ENCODE results near the gene TBXA2R.
"Not testable (repeated sequence)": the region's sequence is repeated elsewhere in the genome, so short reads cannot be mapped to it uniquely, and the experiment has no call there.

TBXA2R gene

GRCh38 chr19:3606690-3607289 is at the start of gene TBXA2R:
Gene TBXA2R, minus strand, starts transcription at chr19:3606875. Its CDS starts 6,241 bp downstream, at chr19:3600634.
- peak; percentile 46 for DNase-seq (ENCODE audit: low read depth)

- DNase-seq (ENCODE audit: low read depth), result no peak
Measured at GRCh38 chr19:3656073-3656746, 49.5 kb upstream of the TBXA2R start.

DNA sequence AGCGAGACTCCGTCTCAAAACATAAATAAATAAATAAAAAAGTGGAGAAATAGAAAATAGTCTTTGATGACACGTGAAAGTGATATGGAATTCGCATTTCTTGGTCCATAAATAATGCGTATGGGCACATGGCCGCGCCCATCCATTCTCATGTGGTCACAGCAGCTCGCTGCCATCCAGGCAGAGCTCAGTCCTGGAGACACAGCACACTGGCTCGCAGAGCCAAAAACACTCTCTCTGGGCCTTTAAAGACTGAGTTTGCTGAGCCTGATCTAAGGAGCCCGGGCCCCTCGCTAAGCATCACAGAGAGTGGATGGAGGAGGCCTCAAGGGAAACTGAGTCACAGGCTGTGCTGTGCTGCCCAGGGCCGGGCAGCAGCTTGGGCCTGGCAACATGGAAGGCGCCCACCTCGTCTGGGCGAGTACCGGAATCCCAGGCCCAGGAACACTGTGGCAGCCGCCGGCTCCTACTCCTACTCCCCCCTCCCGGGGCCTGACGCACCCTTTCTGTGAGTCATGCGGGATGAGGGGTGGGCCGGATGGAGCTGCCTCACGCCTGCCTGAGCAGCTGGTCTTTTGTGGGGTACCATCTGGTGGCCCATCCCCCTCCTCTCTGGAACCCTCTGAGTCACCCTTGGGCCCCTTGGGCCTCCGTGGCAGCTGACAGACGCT is 48.9 kb upstream of the TBXA2R start:
- peak; percentile 78 for DNase-seq (ENCODE audit: low read depth)

DNA sequence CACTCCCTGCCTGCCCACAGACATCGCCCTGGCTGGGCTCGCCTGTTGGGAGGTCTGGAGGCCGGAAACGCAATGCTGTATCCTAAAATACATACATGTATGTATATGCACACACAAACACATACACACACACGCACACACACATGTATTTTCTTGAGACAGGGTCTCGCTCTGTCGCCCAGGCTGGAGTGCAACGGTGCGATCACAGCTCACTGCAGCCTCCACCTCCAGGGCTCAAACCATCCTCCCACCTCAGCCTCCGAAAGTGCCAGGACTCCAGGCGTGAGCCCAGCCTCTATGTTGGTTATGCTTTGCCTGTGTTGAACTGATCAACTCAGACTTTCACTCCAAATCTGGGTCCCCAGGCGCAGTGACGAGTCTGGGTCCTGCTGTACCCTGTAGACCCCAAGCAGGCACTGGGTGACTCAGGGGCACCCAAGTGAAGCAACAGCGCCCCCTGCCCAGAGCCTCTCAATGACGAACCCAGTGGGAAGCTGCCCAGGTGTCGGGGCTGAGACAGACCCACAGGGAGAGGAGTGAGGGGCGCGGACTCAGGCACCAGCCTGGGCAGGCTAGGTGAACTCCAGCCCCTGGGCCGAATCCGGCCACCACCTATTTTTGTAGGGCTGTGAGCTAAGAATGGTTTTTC is 47.3 kb upstream of the TBXA2R start:
- no peak for DNase-seq (ENCODE audit: low read depth)

DNA sequence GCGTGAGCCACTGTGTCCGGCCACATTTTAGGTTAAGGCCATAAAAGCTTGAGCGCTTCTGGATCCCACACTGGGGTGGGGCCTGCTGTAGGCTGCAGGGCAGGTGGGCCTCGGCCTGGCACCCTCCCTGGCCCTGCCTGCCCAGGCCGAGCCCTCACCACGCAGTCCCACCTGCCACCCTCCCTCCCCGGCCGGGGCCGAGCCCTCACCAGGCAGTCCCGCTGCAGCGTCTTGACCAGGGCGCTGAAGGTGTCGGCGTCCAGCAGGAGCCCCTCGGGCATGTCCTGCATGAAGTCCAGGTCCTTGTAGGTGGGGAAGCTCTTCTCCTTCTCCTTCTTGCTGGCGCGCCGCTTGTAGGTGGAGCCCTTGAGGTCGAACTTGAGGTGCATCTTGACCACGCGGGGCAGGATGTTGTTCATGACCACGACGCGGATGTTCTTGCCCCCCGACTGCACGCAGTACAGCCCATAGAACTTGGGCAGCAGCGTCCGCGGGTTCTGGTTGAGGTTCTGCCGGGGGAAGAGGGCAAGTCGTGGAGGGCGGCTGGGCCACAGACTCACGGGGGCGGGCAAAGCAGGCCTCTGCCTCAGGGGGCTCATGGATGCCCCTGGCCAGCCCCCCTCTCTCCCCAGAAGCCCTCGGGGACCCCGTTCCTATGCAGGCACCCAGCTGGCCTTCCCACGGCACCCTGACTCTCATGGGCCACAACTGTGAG is 46.6 kb upstream of the TBXA2R start:
- no peak for DNase-seq (ENCODE audit: low read depth)

DNA sequence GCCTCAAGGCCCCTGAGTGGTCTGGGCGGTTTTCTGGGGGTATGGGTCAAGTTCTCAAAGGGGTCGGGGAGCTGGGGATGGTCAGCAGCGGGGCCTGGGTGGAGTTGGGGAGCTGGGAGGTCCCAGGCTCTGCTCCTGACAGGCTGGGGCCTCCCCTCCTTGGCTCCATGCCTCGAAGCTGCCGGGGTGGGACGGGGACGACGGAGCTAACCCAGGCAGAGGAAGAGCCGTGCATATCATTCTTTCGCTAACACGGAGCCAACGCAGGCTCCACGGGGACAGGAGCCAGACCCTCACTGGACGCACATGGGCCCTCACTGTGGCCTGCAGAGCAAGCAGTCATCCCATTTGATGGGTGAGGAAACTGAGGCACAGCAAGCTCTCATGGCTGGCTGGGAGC is 45.7 kb upstream of the TBXA2R start:
- no peak for DNase-seq (ENCODE audit: low read depth)

- DNase-seq (ENCODE audit: low read depth), result no peak
Measured at GRCh38 chr19:3651684-3652083, 45.0 kb upstream of the TBXA2R start.

GRCh38 chr19:3649888-3650287 is 43.2 kb upstream of the TBXA2R start:
- DNase-seq (ENCODE audit: low read depth), result no peak

GRCh38 chr19:3648037-3648905 is 41.6 kb upstream of the TBXA2R start:
- DNase-seq (ENCODE audit: low read depth), result no peak

- not testable (repeated sequence) for DNase-seq (ENCODE audit: low read depth)
Measured at GRCh38 chr19:3647102-3647501, 40.4 kb upstream of the TBXA2R start.

DNA sequence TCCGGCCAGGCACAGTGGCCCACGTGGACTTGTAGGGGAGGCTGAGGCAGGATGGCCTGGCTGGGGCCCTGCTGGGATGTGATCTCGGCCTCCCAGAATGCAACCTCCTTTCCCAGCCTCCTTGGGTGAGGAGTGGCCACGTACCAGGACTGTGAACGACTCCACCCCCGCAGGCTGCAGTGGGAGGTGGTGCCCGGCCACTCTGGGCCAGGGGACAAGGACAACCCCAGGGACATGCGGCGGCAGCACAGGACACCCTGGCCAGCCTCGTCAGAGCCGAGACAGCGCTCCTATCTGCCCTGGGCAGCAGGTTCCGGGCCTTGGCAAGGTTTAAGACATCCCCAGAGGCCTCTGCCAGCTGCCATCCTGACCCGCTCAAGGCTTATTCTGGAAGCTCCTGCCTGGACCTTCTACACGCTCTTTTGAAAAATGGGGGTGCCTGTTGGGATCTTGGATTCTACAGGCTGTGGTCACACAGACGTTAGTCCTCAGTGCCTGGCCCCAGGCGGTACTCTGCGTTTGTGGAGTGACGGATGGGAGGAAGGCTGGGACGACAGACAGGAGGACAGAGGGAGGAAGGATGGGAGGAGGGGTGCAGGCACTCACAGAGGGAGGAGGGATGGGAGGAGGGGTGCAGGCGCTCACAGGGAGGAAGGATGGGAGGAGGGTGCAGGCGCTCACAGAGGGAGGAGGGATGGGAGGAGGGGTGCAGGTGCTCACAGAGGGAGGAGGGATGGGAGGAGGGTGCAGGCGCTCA is 39.8 kb upstream of the TBXA2R start:
- no peak for DNase-seq (ENCODE audit: low read depth)

DNA sequence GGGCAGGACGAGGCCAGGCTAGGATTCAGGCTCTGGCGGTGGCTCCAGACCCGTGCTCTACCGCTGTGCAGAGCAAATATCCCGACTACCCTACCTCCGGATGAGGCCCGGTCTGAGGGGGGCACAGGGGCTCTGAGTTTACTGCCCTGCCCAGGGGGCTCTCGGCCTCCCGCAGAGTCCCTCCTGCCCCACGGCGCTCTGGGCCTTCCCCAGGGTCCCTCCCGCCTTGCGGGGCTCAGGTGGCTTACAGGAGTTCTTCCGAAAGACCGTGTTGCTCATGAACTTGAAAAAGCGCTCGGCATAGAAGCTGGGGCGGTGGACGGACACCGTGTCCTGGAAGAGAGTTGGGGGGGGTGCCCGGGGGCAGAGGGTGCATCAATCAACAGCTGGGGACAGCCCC is 39.1 kb upstream of the TBXA2R start:
- no peak for DNase-seq (ENCODE audit: low read depth)

- DNase-seq (ENCODE audit: low read depth), result no peak
Measured at GRCh38 chr19:3645067-3645396, 38.4 kb upstream of the TBXA2R start.

DNA sequence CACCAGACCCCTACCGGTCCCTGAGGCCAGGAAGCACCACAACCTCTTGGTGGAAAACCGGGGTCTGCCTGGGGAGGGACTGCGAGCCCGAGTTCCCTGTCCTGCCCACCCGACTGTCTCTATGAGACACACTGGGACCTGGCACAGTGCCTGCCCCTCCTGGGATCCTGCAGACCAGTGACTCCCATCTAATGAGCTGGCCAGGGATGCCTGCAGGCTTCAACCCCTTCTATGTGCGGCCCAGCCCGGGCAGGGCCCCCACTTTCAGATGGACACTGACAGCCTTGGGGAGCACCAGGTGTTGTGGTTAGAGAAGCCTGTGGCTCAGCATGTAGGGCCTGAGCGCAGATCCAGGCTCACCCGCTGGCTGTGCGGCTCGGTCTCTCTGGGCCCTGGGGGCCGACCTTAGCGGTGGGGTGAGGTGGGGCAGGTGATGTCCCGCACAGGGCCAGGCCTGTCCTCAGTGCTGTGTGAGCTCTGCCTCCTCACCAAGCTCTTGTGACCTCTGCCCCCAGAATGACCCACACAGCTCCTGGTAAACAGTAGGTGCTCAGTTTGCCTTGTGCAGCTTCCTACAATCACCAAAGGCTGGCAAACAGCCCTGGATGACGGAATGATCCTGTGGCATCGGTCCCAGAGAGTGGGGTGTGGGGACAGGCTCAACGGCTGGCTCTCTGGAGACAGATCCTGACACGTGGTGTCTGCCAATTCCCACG is 37.8 kb upstream of the TBXA2R start:
- no peak for DNase-seq (ENCODE audit: low read depth)

DNA sequence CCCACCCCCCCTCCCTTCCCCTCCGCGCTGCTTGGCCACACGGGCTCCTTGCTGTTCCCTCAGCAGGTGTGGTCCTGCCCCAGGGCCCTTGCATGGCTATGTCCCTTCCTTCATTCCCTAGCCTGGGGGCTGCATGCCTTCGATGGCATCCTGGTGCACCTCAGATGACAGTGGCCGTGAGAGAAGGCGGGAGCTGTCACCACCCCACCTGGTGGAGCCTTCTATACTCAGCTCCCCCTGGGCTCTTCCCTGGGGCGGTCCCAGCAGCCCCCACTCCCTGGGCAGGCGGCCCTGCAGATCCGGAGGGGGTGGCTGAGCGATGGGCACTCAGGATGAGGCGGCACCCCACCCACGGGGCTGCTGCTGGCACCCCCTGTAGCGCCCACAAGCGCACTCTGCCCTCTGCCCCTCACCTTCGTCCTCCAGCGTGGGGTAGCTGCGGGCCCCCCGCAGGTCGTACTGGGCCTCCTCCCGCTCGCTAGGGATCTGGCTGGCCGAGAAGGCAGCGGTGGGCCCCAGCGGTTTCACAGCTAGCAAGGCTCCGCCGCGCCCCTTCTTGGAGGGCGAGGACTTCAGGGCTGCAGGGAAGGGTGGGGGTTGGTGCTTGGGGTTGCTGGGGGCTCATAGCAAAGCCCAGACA is 37.1 kb upstream of the TBXA2R start:
- no peak for DNase-seq (ENCODE audit: low read depth)

DNA sequence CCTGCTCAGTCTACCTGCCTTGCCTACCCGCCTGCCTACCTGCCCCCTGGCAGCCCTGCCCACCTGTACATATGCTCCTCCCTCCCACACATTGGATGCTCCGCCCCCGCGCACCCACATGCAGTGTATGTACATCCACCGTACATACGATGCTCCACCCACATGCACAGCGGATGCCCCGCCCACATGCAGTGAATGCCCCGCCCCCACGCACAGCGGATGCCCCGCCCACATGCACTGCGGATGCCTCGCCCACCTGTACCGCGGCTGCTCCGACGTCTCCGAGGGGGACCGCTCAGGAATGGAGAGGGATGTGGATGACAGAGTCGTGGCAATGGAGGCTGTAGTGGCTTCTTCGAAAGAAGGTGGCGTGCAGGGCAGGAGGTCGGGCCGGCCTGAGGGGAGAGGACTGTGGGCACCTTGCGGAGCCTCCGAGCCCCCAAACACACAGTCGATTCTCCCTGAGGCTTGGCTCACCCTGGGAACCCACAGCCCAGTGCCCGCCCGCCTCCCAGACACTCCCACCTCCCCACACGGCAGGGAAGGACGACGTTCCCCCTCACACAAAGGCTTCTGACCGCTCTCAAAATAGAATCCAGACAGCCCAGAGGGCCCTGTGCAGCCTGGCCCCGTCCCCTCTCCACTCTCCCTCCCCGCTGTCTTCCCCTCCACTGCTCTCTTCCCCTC is 36.5 kb upstream of the TBXA2R start:
- DNase-seq (ENCODE audit: low read depth), result no peak

DNA sequence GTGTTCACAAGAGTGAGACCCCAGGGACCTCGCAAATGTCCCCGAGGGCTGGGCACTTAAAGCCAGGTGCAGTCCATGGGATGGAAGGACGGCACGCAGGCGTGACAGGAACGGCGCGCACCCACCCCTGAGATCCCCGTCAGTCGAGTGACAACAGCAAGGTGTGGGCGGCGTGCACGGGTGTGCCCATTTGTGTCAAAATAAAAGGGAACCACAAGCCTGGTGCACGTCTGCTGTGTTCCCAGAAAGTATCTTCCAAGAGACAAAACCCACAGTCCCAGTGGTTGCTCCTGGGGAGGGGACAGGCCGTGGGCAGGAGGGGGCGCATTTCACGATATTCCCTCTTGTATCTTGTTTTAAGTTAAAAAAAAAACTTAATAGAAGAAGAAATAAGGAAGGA is 35.6 kb upstream of the TBXA2R start:
- DNase-seq (ENCODE audit: low read depth), result no peak

DNA sequence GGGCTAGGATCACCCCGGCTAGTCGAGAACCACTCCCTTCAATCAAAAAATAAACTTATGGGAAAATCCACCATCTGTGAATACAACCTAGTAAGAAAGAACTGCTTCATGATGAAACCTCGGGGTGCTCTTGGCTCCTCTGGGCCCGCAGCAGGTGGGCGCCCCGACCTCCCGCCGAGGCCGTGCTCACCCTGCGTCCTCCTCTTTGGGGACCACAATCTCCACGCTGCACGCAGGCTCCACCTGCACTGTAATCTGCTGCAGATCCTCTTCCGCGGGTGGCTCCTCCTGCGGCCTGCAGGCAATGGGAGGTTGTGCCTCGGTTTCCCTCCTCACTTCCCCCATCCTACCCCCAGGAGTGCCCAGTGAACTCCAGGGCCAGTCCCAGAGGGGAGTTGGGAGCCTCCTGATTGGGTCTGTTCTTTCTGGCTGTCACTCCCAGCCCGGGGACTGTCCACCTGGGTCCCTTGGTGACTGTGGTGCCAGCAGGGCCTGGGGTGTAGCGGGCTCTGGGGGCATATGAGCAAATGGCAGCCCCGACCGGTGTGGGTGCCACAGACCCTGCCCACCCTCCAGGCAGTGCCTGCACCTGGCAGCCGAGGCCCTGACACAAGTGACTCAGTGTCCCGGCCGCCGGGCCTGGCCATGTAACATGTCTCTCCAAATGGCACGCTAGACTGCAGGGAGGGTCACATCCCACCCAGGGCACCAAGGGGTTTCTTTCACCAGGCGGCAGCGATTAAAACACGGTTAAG is 35.0 kb upstream of the TBXA2R start:
- DNase-seq (ENCODE audit: low read depth), result no peak
